GM21825 (cell line): ENCODE results near the gene IQGAP2.

Experiments
- ATAC-seq: cut with Tn5 transposase; IDR thresholded peaks from one replicate; pipeline ENCODE4 v1.9.1; 2021; ENCODE audit warnings: mild to moderate bottlenecking, moderate library complexity; ENCODE audit not compliant: unreplicated experiment

The IQGAP2 gene

GRCh38 chr5:76449606-76450005 lies 46.5 kb downstream of the IQGAP2 start:
- no peak for ATAC-seq

- no peak for ATAC-seq
These were observed 47.0 kb downstream of the IQGAP2 start for GRCh38 chr5:76450054-76450453.

GRCh38 chr5:76451031-76451701 lies 48.1 kb downstream of the IQGAP2 start:
- ATAC-seq, result no peak

- ATAC-seq, result no peak
These were observed 52.5 kb downstream of the IQGAP2 start for GRCh38 chr5:76455531-76456133.

- ATAC-seq, result no peak
These were observed 53.2 kb downstream of the IQGAP2 start for GRCh38 chr5:76456258-76456657.

- ATAC-seq, result no peak
These were observed 54.8 kb downstream of the IQGAP2 start for GRCh38 chr5:76457674-76458485.

- no peak for ATAC-seq
These were observed 55.4 kb downstream of the IQGAP2 start for GRCh38 chr5:76458486-76458830.

GRCh38 chr5:76460104-76460503 lies 57.0 kb downstream of the IQGAP2 start:
- no peak for ATAC-seq

GRCh38 chr5:76462097-76462667 lies 59.1 kb downstream of the IQGAP2 start:
- no peak for ATAC-seq

- ATAC-seq, result no peak
These were observed 64.1 kb downstream of the IQGAP2 start for GRCh38 chr5:76467216-76467615.

GRCh38 chr5:76468635-76469425 lies 65.7 kb downstream of the IQGAP2 start:
- ATAC-seq, result no peak

GRCh38 chr5:76469656-76470290 lies 66.7 kb downstream of the IQGAP2 start:
- ATAC-seq, result no peak

- no peak for ATAC-seq
These were observed 67.9 kb downstream of the IQGAP2 start for GRCh38 chr5:76470976-76471375.

- ATAC-seq, result no peak
These were observed 68.3 kb downstream of the IQGAP2 start for GRCh38 chr5:76471406-76471805.

GRCh38 chr5:76471987-76472334 lies 68.9 kb downstream of the IQGAP2 start:
- ATAC-seq, result no peak

GRCh38 chr5:76472335-76473008 lies 69.4 kb downstream of the IQGAP2 start:
- no peak for ATAC-seq

- ATAC-seq, result no peak
These were observed 69.9 kb downstream of the IQGAP2 start for GRCh38 chr5:76473009-76473336.

- no peak for ATAC-seq
These were observed 70.6 kb downstream of the IQGAP2 start for GRCh38 chr5:76473661-76474060.

GRCh38 chr5:76474377-76474776 lies 71.3 kb downstream of the IQGAP2 start:
- no peak for ATAC-seq

- ATAC-seq, result no peak
These were observed 72.3 kb downstream of the IQGAP2 start for GRCh38 chr5:76475385-76475784.
